ENCODE results near the gene SASH3. TPM values are rescaled to one million over a fixed set of nuclear protein-coding genes. Genes with fewer than 3 reads are reported as not detected.

SASH3 gene
- total and polyA plus RNA-seq, 2 donors (not counting 1 experiment from before 2014, with no cell fraction given) = 224 to 240 TPM

- H3K9me3 ChIP-seq (ENCODE audit: control extremely low read depth in 1 of 3, control insufficient read depth in 2 of 3, insufficient read depth in 1 of 3, low read length in 2 of 3) = no peaks in the 10 kb centered on the region
- H4K20me1 ChIP-seq (ENCODE audit: control insufficient read depth, insufficient read depth, low read length, poor library complexity, severe bottlenecking) = no peaks in the 10 kb centered on the region
- DNase-seq (peak; percentile 87), ATAC-seq (ENCODE audit: low read depth) (peak; percentile 46)
- H3K27ac Mint-ChIP-seq = peak overlapping the region; percentile 89
- H3K4me3 ChIP-seq (ENCODE audit: control extremely low read depth in 1 of 5, extremely low read depth in 1 of 5, insufficient read depth in 1 of 5, low read depth in 2 of 5, low read length in 4 of 5) = peak overlapping the region in 1 of 5 experiments; percentile 10
- peak overlapping the region; percentile 60 to 72 for H3K27ac ChIP-seq (ENCODE audit: low read length in 2 of 2)
- peaks cover 68 to 76% of the 10 kb centered on the region in 2 donors for H3K4me1 ChIP-seq (ENCODE audit: control insufficient read depth in 2 of 2, insufficient read depth in 2 of 2, low read length in 2 of 2)
- peak overlapping the region; percentile 9 for H3K9ac ChIP-seq (ENCODE audit: low read length)
- peaks cover 58% of the 10 kb centered on the region for H3K4me1 Mint-ChIP-seq
- peak overlapping the region; percentile 58 for H3K4me2 ChIP-seq (replicated peaks; ENCODE audit: low read depth, low read length, poor library complexity, severe bottlenecking)
- H2AFZ ChIP-seq (ENCODE audit: insufficient read depth, low read depth, low read length, poor library complexity, severe bottlenecking) = no peak overlapping the region
- H3K27me3 Mint-ChIP-seq = no peaks in the 10 kb centered on the region
- no peaks in the 10 kb centered on the region for H3K9me3 Mint-ChIP-seq (ENCODE audit: insufficient read depth)
- intact Hi-C loops (cut with micrococcal nuclease) = loop anchor here (1.0 kb wide), 1 partner anchor 10 kb away; the partner anchor contains the start of gene SASH3
- TF ChIP-seq CTCF (IDR thresholded peaks at IDR 0.05) (no peak), EZH2 (IDR thresholded peaks at IDR 0.05; ENCODE audit: borderline replicate concordance, insufficient read depth, low read depth, low read length, poor library complexity, severe bottlenecking) (no peak)
- WGBS (ENCODE audit: insufficient coverage) = no CpG with 5 or more reads among the region's 9 CpGs
- peaks cover 8% of the 10 kb centered on the region for H3K79me2 ChIP-seq (ENCODE audit: control insufficient read depth, insufficient read depth, low read length)
- H3K27me3 ChIP-seq (replicated peaks in 1 of 4; ENCODE audit: control extremely low read depth in 1 of 4, control insufficient read depth in 3 of 4, insufficient read depth in 4 of 4, low read length in 3 of 4) = no peaks in the 10 kb centered on the region
- H3K36me3 ChIP-seq (replicated peaks in 1 of 2; ENCODE audit: control extremely low read depth in 1 of 2, control insufficient read depth in 1 of 2, extremely low read depth in 1 of 2, insufficient read depth in 2 of 2, low read length in 1 of 2) = no peaks in the 10 kb centered on the region
- ChIA-PET CTCF (interaction anchor here (1.4 to 1.7 kb wide), 3 partner anchors 13 to 91 kb away, joined by 4 to 11 read pairs (median 7); no protein-coding TSS in a partner anchor), POLR2A (interaction anchor here (1.1 to 4.2 kb wide), 5 partner anchors 11 to 17 kb away, joined by 3 to 23 read pairs (median 8); partner anchors contain the start of gene SASH3)
- H3K4me3 Mint-ChIP-seq = peak overlapping the region; percentile 49
Measured at GRCh38 chrX:129769467-129770154, 10.1 kb upstream of the SASH3 start.
